Ishikawa (cell line): ENCODE results near the gene GALNTL6.
A peak's percentile ranks its signal among the peaks of the same experiment; 100 is the strongest.

Experiments
- CEBPB ChIP-seq: IDR thresholded peaks from 2 replicates; pipeline ENCODE4 v1.6.1; 2012
- CREB1 ChIP-seq: IDR thresholded peaks from 2 replicates; pipeline ENCODE4 v1.6.1; 2012; ENCODE audit warnings: low read depth
- EGR1 ChIP-seq: IDR thresholded peaks from 2 replicates; pipeline ENCODE4 v1.6.1; 2012
- EP300 ChIP-seq: IDR thresholded peaks from 2 replicates; pipeline ENCODE4 v1.6.1; 2012; ENCODE audit warnings: borderline replicate concordance
- FOXM1 ChIP-seq: IDR thresholded peaks from 2 replicates; pipeline ENCODE4 v1.6.1; 2012; ENCODE audit warnings: low read depth, borderline replicate concordance
- NFIC ChIP-seq: IDR thresholded peaks from 2 replicates; pipeline ENCODE4 v1.6.1; 2012
- RAD21 ChIP-seq: IDR thresholded peaks from 2 replicates; pipeline ENCODE4 v1.6.1; 2012; ENCODE audit warnings: low read depth
- TAF1 ChIP-seq: IDR thresholded peaks from 2 replicates; pipeline ENCODE4 v1.6.1; 2012; ENCODE audit warnings: low read depth, mild to moderate bottlenecking
- TCF12 ChIP-seq: IDR thresholded peaks from 2 replicates; pipeline ENCODE4 v1.6.1; 2012; ENCODE audit warnings: low read depth
- TEAD4 ChIP-seq: IDR thresholded peaks from 2 replicates; pipeline ENCODE4 v1.6.1; 2012
- YY1 ChIP-seq: IDR thresholded peaks from 2 replicates; pipeline ENCODE4 v1.6.1; 2012; ENCODE audit warnings: low read depth
- ZBTB7A ChIP-seq: IDR thresholded peaks from 2 replicates; pipeline ENCODE4 v1.6.1; 2012; ENCODE audit warnings: low read depth
- TF ChIP-seq, protein P1 (sequence below): IDR thresholded peaks from 2 replicates; pipeline ENCODE4 v1.6.1; 2012
- TF ChIP-seq, protein P2 (sequence below): IDR thresholded peaks from 2 replicates; pipeline ENCODE4 v1.6.1; 2012; ENCODE audit warnings: low read depth, mild to moderate bottlenecking
- TF ChIP-seq, protein P3 (sequence below): IDR thresholded peaks from 2 replicates; pipeline ENCODE4 v1.6.1; 2012

The GALNTL6 gene

GRCh38 chr4:172950990-172951389 lies 1137.8 kb downstream of the GALNTL6 start:
- TF ChIP-seq TAF1 (no peak), CEBPB (peak; percentile 55; the same call in 1 of the 2 replicates), EP300 (peak; percentile 75; the same call in 1 of the 2 replicates), TEAD4 (peak; percentile 90), EGR1 (peak; percentile 83), TCF12 (peak; percentile 73), NFIC (peak; percentile 71)
- TF ChIP-seq, protein P1, sequence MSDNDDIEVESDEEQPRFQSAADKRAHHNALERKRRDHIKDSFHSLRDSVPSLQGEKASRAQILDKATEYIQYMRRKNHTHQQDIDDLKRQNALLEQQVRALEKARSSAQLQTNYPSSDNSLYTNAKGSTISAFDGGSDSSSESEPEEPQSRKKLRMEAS = peak; percentile 45; the same call in 1 of the 2 replicates
- TF ChIP-seq, protein P2, sequence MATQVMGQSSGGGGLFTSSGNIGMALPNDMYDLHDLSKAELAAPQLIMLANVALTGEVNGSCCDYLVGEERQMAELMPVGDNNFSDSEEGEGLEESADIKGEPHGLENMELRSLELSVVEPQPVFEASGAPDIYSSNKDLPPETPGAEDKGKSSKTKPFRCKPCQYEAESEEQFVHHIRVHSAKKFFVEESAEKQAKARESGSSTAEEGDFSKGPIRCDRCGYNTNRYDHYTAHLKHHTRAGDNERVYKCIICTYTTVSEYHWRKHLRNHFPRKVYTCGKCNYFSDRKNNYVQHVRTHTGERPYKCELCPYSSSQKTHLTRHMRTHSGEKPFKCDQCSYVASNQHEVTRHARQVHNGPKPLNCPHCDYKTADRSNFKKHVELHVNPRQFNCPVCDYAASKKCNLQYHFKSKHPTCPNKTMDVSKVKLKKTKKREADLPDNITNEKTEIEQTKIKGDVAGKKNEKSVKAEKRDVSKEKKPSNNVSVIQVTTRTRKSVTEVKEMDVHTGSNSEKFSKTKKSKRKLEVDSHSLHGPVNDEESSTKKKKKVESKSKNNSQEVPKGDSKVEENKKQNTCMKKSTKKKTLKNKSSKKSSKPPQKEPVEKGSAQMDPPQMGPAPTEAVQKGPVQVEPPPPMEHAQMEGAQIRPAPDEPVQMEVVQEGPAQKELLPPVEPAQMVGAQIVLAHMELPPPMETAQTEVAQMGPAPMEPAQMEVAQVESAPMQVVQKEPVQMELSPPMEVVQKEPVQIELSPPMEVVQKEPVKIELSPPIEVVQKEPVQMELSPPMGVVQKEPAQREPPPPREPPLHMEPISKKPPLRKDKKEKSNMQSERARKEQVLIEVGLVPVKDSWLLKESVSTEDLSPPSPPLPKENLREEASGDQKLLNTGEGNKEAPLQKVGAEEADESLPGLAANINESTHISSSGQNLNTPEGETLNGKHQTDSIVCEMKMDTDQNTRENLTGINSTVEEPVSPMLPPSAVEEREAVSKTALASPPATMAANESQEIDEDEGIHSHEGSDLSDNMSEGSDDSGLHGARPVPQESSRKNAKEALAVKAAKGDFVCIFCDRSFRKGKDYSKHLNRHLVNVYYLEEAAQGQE = no peak

- no peak for TF ChIP-seq CEBPB
- no peak for TF ChIP-seq TCF12
- no peak for TF ChIP-seq EGR1
- no peak for TF ChIP-seq EP300
- TF ChIP-seq, protein P3, sequence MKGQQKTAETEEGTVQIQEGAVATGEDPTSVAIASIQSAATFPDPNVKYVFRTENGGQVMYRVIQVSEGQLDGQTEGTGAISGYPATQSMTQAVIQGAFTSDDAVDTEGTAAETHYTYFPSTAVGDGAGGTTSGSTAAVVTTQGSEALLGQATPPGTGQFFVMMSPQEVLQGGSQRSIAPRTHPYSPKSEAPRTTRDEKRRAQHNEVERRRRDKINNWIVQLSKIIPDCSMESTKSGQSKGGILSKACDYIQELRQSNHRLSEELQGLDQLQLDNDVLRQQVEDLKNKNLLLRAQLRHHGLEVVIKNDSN = no peak
- TF ChIP-seq, protein P2 = no peak
- TF ChIP-seq TAF1 = no peak
- TF ChIP-seq TEAD4 = no peak
- TF ChIP-seq YY1 = no peak
- TF ChIP-seq, protein P1 = no peak
- TF ChIP-seq FOXM1 = no peak
- no peak for TF ChIP-seq ZBTB7A
- no peak for TF ChIP-seq CREB1
These were observed 1138.7 kb downstream of the GALNTL6 start for GRCh38 chr4:172951679-172952451.

DNA sequence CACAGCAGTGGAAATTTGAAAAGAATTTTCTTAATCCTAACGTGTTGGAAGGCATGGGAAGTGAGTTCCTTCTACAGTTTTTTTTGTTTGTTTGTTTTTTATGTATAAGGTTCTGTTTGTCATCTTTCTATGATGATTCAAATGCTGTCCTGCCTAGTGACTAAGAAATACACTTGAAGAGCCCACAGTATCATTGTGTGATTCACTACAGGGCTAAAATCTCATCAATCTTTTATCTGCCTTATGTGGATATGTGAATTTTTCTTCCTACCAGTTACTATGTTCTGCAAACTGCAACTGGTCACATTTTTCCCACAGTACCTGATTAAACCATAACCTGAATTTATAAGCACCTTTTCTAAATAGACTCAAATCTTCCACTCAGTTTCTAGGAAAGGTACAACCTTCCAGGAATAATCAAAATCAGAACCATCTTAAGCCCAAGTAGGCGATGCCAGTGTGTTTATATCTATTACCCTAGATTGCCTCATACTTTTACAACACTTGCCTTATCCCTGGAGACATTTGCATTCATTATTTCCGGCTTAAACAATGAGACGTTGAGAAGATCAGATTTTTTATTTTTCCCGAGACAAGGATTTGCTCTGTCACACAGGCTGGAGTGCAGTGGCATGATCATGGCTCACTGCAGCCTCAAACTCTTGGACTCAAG lies 1140.8 kb downstream of the GALNTL6 start:
- TF ChIP-seq EGR1 (no peak), EP300 (no peak), FOXM1 (no peak), RAD21 (no peak), TEAD4 (no peak), TAF1 (no peak), ZBTB7A (no peak), CEBPB (no peak), TCF12 (no peak)
- TF ChIP-seq, protein P1 = no peak
- TF ChIP-seq, protein P2 = no peak
- TF ChIP-seq, protein P3 = no peak
